ENCODE data around the gene CXCL3.
A peak's percentile ranks its signal among the peaks of the same experiment; 100 is the strongest.
"Not testable (repeated sequence)": the region's sequence is repeated elsewhere in the genome, so short reads cannot be mapped to it uniquely, and the experiment has no call there.

Gene CXCL3

GRCh38 chr4:74038425-74039314 lies at the start of gene CXCL3:
CXCL3 (minus strand) TSS chr4:74038689; CDS start chr4:74038611, 78 bp downstream.
- Mint-ChIP-seq H3K27ac (no peak within 1 kb of the TSS), H3K4me1 (peaks cover 9% of the 10 kb centered on the region), H3K27me3 (peaks cover 14% of the 10 kb centered on the region), H3K36me3 (no peaks in the 10 kb centered on the region), H3K9me3 (no peaks in the 10 kb centered on the region), H3K4me3 (peak within 1 kb of the TSS; percentile 83)
- DNase-seq (ENCODE audit: low spot score in 2 of 2) (no peak), ATAC-seq (ENCODE audit: low read depth) (peak; percentile 37)

- H3K27me3 Mint-ChIP-seq: peaks cover 8% of the 10 kb centered on the region
- ATAC-seq (ENCODE audit: low read depth) (no peak), DNase-seq (ENCODE audit: low spot score in 2 of 2) (no peak)
- no peaks in the 10 kb centered on the region for H3K9me3 Mint-ChIP-seq
- no peaks in the 10 kb centered on the region for H3K36me3 Mint-ChIP-seq
- H3K4me3 Mint-ChIP-seq: no peak overlapping the region
- H3K4me1 Mint-ChIP-seq: no peaks in the 10 kb centered on the region
- no peak overlapping the region for H3K27ac Mint-ChIP-seq
These were observed 49.0 kb upstream of the CXCL3 start for GRCh38 chr4:74087481-74087880.

GRCh38 chr4:74085669-74086068 lies 47.2 kb upstream of the CXCL3 start:
- Mint-ChIP-seq H3K9me3 (no peaks in the 10 kb centered on the region), H3K27me3 (peaks cover 8% of the 10 kb centered on the region), H3K27ac (no peak overlapping the region), H3K4me1 (no peaks in the 10 kb centered on the region), H3K36me3 (no peaks in the 10 kb centered on the region), H3K4me3 (no peak overlapping the region)
- DNase-seq (ENCODE audit: low spot score in 2 of 2): no peak
- ATAC-seq (ENCODE audit: low read depth): no peak

- H3K4me1 Mint-ChIP-seq: no peaks in the 10 kb centered on the region
- no peaks in the 10 kb centered on the region for H3K36me3 Mint-ChIP-seq
- H3K9me3 Mint-ChIP-seq: no peaks in the 10 kb centered on the region
- ATAC-seq (ENCODE audit: low read depth) (no peak), DNase-seq (ENCODE audit: low spot score in 2 of 2) (no peak)
- no peak overlapping the region for H3K4me3 Mint-ChIP-seq
- H3K27ac Mint-ChIP-seq: no peak overlapping the region
- H3K27me3 Mint-ChIP-seq: peaks cover 8% of the 10 kb centered on the region
These were observed 46.5 kb upstream of the CXCL3 start for GRCh38 chr4:74084984-74085383.

GRCh38 chr4:74083546-74083945 lies 45.1 kb upstream of the CXCL3 start:
- no peak for ATAC-seq (ENCODE audit: low read depth)

GRCh38 chr4:74081035-74081434 lies 42.5 kb upstream of the CXCL3 start:
- Mint-ChIP-seq H3K4me1 (no peaks in the 10 kb centered on the region), H3K36me3 (no peaks in the 10 kb centered on the region), H3K4me3 (no peak overlapping the region), H3K27me3 (peaks cover 5% of the 10 kb centered on the region), H3K27ac (no peak overlapping the region), H3K9me3 (no peaks in the 10 kb centered on the region)
- DNase-seq (ENCODE audit: low spot score in 2 of 2) (no peak), ATAC-seq (ENCODE audit: low read depth) (no peak)

More at GRCh38 chr4:74083546-74083945, 45.1 kb upstream of the CXCL3 start:
- Mint-ChIP-seq H3K4me1 (no peaks in the 10 kb centered on the region), H3K4me3 (no peak overlapping the region), H3K27me3 (peaks cover 8% of the 10 kb centered on the region), H3K9me3 (no peaks in the 10 kb centered on the region), H3K36me3 (no peaks in the 10 kb centered on the region), H3K27ac (no peak overlapping the region)
- no peak for DNase-seq (ENCODE audit: low spot score in 2 of 2)

- not testable (repeated sequence) for H3K4me1 Mint-ChIP-seq; H3K36me3 Mint-ChIP-seq; DNase-seq (ENCODE audit: low spot score in 2 of 2); H3K4me3 Mint-ChIP-seq; ATAC-seq (ENCODE audit: low read depth); H3K27ac Mint-ChIP-seq; H3K27me3 Mint-ChIP-seq; H3K9me3 Mint-ChIP-seq
These were observed 41.9 kb upstream of the CXCL3 start for GRCh38 chr4:74080351-74080750.

- DNase-seq (ENCODE audit: low spot score in 2 of 2); H3K9me3 Mint-ChIP-seq; H3K36me3 Mint-ChIP-seq; ATAC-seq (ENCODE audit: low read depth); H3K4me3 Mint-ChIP-seq; H3K4me1 Mint-ChIP-seq; H3K27me3 Mint-ChIP-seq; H3K27ac Mint-ChIP-seq: not testable (repeated sequence)
These were observed 40.5 kb upstream of the CXCL3 start for GRCh38 chr4:74079024-74079423.

GRCh38 chr4:74073358-74073757 lies 34.9 kb upstream of the CXCL3 start:
- DNase-seq (ENCODE audit: low spot score in 2 of 2): no peak
- no peaks in the 10 kb centered on the region for H3K36me3 Mint-ChIP-seq
- H3K27ac Mint-ChIP-seq: no peak overlapping the region
- peaks cover 2% of the 10 kb centered on the region for H3K27me3 Mint-ChIP-seq
- H3K4me3 Mint-ChIP-seq: no peak overlapping the region
- no peak for ATAC-seq (ENCODE audit: low read depth)
- H3K4me1 Mint-ChIP-seq: no peaks in the 10 kb centered on the region
- H3K9me3 Mint-ChIP-seq: no peaks in the 10 kb centered on the region

- H3K27me3 Mint-ChIP-seq: peaks cover 2% of the 10 kb centered on the region
- no peaks in the 10 kb centered on the region for H3K4me1 Mint-ChIP-seq
- DNase-seq (ENCODE audit: low spot score in 2 of 2): no peak
These were observed 34.2 kb upstream of the CXCL3 start for GRCh38 chr4:74072739-74073138.

GRCh38 chr4:74067586-74067985 lies 29.1 kb upstream of the CXCL3 start:
- H3K4me1 Mint-ChIP-seq: no peaks in the 10 kb centered on the region
- DNase-seq (ENCODE audit: low spot score in 2 of 2) (no peak), ATAC-seq (ENCODE audit: low read depth) (no peak)
- H3K27ac Mint-ChIP-seq: no peak overlapping the region
- H3K36me3 Mint-ChIP-seq: no peaks in the 10 kb centered on the region
- H3K9me3 Mint-ChIP-seq: no peaks in the 10 kb centered on the region
- H3K27me3 Mint-ChIP-seq: peaks cover 4% of the 10 kb centered on the region
- H3K4me3 Mint-ChIP-seq: no peak overlapping the region

More at GRCh38 chr4:74072739-74073138, 34.2 kb upstream of the CXCL3 start:
- H3K9me3 Mint-ChIP-seq: no peaks in the 10 kb centered on the region
- H3K27ac Mint-ChIP-seq: no peak overlapping the region
- H3K36me3 Mint-ChIP-seq: no peaks in the 10 kb centered on the region
- ATAC-seq (ENCODE audit: low read depth): no peak
- no peak overlapping the region for H3K4me3 Mint-ChIP-seq

- no peaks in the 10 kb centered on the region for H3K36me3 Mint-ChIP-seq
- DNase-seq (ENCODE audit: low spot score in 2 of 2): no peak
- no peak for ATAC-seq (ENCODE audit: low read depth)
- no peak overlapping the region for H3K27ac Mint-ChIP-seq
- H3K9me3 Mint-ChIP-seq: no peaks in the 10 kb centered on the region
- H3K4me3 Mint-ChIP-seq: no peak overlapping the region
- no peaks in the 10 kb centered on the region for H3K4me1 Mint-ChIP-seq
- H3K27me3 Mint-ChIP-seq: peaks cover 4% of the 10 kb centered on the region
These were observed 27.7 kb upstream of the CXCL3 start for GRCh38 chr4:74066232-74066631.

GRCh38 chr4:74065115-74065642 lies 26.7 kb upstream of the CXCL3 start:
- H3K9me3 Mint-ChIP-seq: no peaks in the 10 kb centered on the region
- H3K36me3 Mint-ChIP-seq: no peaks in the 10 kb centered on the region
- no peaks in the 10 kb centered on the region for H3K4me1 Mint-ChIP-seq
- ATAC-seq (ENCODE audit: low read depth) (no peak), DNase-seq (ENCODE audit: low spot score in 2 of 2) (no peak)
- no peak overlapping the region for H3K4me3 Mint-ChIP-seq
- H3K27ac Mint-ChIP-seq: no peak overlapping the region
- peaks cover 2% of the 10 kb centered on the region for H3K27me3 Mint-ChIP-seq

- ATAC-seq (ENCODE audit: low read depth) (no peak), DNase-seq (ENCODE audit: low spot score in 2 of 2) (no peak)
- H3K27ac Mint-ChIP-seq: no peak overlapping the region
- H3K9me3 Mint-ChIP-seq: no peaks in the 10 kb centered on the region
- H3K4me1 Mint-ChIP-seq: no peaks in the 10 kb centered on the region
- no peaks in the 10 kb centered on the region for H3K36me3 Mint-ChIP-seq
- peaks cover 2% of the 10 kb centered on the region for H3K27me3 Mint-ChIP-seq
- no peak overlapping the region for H3K4me3 Mint-ChIP-seq
These were observed 25.4 kb upstream of the CXCL3 start for GRCh38 chr4:74063859-74064258.

GRCh38 chr4:74062953-74063352 lies 24.5 kb upstream of the CXCL3 start:
- Mint-ChIP-seq H3K27me3 (peaks cover 2% of the 10 kb centered on the region), H3K9me3 (no peaks in the 10 kb centered on the region), H3K4me3 (no peak overlapping the region), H3K27ac (no peak overlapping the region), H3K36me3 (no peaks in the 10 kb centered on the region), H3K4me1 (no peaks in the 10 kb centered on the region)
- DNase-seq (ENCODE audit: low spot score in 2 of 2) (no peak), ATAC-seq (ENCODE audit: low read depth) (no peak)
